Cardiac muscle cell (in vitro differentiated cells and primary cell): ENCODE data around the gene RAB36. TPM values are rescaled to one million over a fixed set of nuclear protein-coding genes. Genes with fewer than 3 reads are reported as not detected.
A peak's percentile ranks its signal among the peaks of the same experiment; 100 is the strongest.

Experiments
- DNase-seq, 2 donors: peaks; one replicate each; pipeline versions ENCODE4 v3.0.0 to v3.0.0-alpha.2; 2010 to 2017; ENCODE audit warnings: low read depth in 1 of 2, low spot score in 1 of 2
- H3K27ac ChIP-seq: fragments of 200-600 bp; sonication (generic); 2 replicates; pipeline ENCODE4 v1.5.1; 2016
- H3K27me3 ChIP-seq: fragments of 200-600 bp; sonication (generic); 2 replicates; pipeline ENCODE4 v1.6.0; 2016; ENCODE audit warnings: control low read depth
- H3K36me3 ChIP-seq: fragments of 200-600 bp; sonication (generic); 2 replicates; pipeline ENCODE4 v1.5.1; 2016; ENCODE audit warnings: control low read depth
- H3K4me1 ChIP-seq: fragments of 200-600 bp; sonication (generic); 2 replicates; pipeline ENCODE4 v1.8.1; 2017; ENCODE audit warnings: low read depth, mild to moderate bottlenecking, mixed run types
- H3K4me3 ChIP-seq: fragments of 200-600 bp; sonication (generic); 2 replicates; pipeline ENCODE4 v1.5.1; 2016; ENCODE audit warnings: mild to moderate bottlenecking
- H3K9me3 ChIP-seq: fragments of 200-600 bp; sonication (generic); 2 replicates; pipeline ENCODE4 v1.5.1; 2017; ENCODE audit warnings: low read depth, mild to moderate bottlenecking, control low read depth
- polyA plus RNA-seq: library from polyadenylated mRNA; unstranded; fragments of >200 nt; fragmentation: Nextera tagmentation; extraction: Ambion mirVana; gene quantifications from 2 replicates; pipeline ENCODE4 v1.2.1, GENCODE V29; 2016
- total RNA-seq: library from RNA; depleted of rRNA; stranded (reverse); fragments of >200 nt; gene quantifications from 2 replicates; pipeline ENCODE4 v1.2.3, GENCODE V29; 2016
- TF ChIP-seq, protein P1 (sequence below): IDR thresholded peaks from 2 replicates; pipeline ENCODE4 v1.5.1; 2012; ENCODE audit warnings: low read depth, mild to moderate bottlenecking, low read length

Gene RAB36
- total and polyA plus RNA-seq, 2 experiments from 2014 or later, result 2.9 to 6.7 TPM

DNA sequence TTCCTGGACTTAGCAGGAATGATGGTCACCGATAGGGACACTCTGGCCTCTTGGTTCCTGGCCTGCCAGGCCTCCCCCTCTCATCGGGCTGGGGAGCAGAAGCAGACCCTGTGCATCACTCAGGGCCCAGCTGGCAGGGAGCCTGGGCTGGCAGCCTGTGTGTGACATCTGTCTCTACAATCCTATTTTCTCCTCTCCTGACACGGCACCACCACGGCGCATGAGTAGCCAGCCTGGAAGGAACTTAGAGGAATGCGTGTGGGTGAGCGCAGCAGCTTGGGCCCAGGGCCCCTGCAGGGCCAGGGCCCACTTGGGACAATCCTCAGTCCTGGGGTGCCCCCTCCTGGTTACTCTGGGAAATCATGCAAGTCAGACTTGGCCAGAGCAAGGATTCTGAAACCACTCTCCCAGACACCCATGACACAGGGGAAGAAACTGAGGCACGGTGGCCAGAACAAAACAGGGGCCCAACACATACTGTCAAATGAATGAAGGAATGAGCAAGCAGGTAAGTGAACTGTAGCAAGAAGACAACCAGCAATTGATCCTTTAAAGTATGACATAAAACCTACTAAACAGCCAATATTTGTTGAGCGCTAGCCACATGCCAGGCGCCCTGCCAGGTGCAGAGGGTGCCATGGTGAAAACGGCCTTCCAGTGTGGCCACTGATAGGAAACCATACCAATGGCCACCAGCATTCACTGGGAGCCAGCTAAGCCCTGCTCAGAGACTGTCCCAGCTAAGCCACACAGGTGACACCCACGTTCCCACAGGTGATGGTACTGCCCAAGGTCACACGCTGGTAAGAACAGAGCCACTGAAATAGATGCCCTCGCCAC, 16.8 kb upstream of the RAB36 start:
- H3K4me1 ChIP-seq, result no peaks in the 10 kb centered on the region
- DNase-seq, result peak; percentile 78 to 88
- H3K27ac ChIP-seq, result no peak overlapping the region
- no peaks in the 10 kb centered on the region for H3K27me3 ChIP-seq
- TF ChIP-seq, protein P1, sequence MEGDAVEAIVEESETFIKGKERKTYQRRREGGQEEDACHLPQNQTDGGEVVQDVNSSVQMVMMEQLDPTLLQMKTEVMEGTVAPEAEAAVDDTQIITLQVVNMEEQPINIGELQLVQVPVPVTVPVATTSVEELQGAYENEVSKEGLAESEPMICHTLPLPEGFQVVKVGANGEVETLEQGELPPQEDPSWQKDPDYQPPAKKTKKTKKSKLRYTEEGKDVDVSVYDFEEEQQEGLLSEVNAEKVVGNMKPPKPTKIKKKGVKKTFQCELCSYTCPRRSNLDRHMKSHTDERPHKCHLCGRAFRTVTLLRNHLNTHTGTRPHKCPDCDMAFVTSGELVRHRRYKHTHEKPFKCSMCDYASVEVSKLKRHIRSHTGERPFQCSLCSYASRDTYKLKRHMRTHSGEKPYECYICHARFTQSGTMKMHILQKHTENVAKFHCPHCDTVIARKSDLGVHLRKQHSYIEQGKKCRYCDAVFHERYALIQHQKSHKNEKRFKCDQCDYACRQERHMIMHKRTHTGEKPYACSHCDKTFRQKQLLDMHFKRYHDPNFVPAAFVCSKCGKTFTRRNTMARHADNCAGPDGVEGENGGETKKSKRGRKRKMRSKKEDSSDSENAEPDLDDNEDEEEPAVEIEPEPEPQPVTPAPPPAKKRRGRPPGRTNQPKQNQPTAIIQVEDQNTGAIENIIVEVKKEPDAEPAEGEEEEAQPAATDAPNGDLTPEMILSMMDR, result peak; percentile 78
- H3K9me3 ChIP-seq, result no peaks in the 10 kb centered on the region
- no peak overlapping the region for H3K4me3 ChIP-seq
- no peaks in the 10 kb centered on the region for H3K36me3 ChIP-seq

DNA sequence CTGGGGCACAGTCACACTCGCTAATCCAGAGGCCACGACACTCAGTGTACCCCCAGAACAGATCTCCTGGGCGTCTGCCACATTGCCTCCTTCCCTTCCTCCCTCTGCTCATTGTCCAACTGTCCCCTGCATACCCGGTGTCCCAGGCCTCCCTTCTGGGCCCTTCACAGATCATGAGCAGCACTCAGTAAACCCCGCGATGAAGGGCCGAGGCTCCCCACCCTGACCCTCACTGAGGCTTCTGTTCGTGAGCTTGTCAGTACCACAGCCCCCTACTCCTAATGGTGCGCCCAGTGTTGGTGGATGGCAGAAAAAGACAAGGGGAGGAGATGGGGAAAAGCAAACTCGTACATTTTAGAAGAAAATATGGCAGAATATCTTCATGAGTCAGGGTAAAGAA, 16.1 kb upstream of the RAB36 start:
- Histone ChIP-seq H3K9me3 (no peaks in the 10 kb centered on the region), H3K4me1 (no peaks in the 10 kb centered on the region), H3K27me3 (no peaks in the 10 kb centered on the region), H3K27ac (no peak overlapping the region), H3K4me3 (no peak overlapping the region), H3K36me3 (no peaks in the 10 kb centered on the region)
- DNase-seq, result no peak
- TF ChIP-seq, protein P1, result no peak

DNA sequence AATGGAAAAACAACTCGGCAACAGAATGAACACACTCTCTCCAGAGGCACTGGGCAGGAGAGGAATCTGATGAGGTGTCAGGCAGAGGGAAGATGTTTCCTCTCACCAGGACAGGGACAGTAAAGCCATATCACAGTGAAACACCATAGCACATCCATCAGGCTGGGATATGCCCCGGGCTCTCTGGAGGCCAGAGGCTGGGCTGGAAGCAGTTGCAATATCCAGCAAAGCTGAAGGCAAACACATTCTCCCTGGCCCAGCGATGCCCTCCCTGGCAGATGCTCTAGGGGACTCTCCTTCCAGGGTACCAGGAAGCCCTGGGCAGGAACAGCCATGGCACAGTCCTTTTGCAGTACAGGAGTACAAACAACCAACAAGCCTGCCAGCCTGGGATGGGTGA, 14.6 kb upstream of the RAB36 start:
- no peaks in the 10 kb centered on the region for H3K36me3 ChIP-seq
- DNase-seq, result no peak
- no peaks in the 10 kb centered on the region for H3K9me3 ChIP-seq

DNA sequence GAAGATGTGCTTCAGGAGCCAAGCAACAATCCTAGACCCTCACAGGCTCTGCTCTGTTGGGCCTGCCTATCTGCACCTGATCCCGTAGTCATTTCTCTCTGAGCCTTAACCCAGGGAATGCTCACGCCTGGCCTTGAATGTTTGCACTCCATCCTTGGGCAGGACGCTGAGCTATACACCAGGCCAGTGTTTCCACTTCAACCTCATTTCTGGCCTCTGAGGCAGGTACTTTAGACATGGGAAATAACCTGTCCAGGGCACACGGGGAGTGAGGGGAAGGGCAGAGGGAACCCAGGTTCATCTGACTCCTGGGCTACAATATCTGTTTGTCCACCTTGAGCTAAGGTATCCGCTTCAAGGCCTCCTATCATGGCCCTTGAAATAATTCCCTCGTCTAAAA, 13.3 kb upstream of the RAB36 start:
- Histone ChIP-seq H3K4me3 (no peak overlapping the region), H3K27me3 (no peaks in the 10 kb centered on the region), H3K36me3 (no peaks in the 10 kb centered on the region), H3K9me3 (no peaks in the 10 kb centered on the region), H3K4me1 (no peaks in the 10 kb centered on the region), H3K27ac (no peak overlapping the region)
- DNase-seq, result no peak
- TF ChIP-seq, protein P1, result no peak

More for the DNA sequence above, 14.6 kb upstream of the RAB36 start:
- Histone ChIP-seq H3K27ac (no peak overlapping the region), H3K4me1 (no peaks in the 10 kb centered on the region), H3K27me3 (no peaks in the 10 kb centered on the region), H3K4me3 (no peak overlapping the region)
- TF ChIP-seq, protein P1, result no peak

DNA sequence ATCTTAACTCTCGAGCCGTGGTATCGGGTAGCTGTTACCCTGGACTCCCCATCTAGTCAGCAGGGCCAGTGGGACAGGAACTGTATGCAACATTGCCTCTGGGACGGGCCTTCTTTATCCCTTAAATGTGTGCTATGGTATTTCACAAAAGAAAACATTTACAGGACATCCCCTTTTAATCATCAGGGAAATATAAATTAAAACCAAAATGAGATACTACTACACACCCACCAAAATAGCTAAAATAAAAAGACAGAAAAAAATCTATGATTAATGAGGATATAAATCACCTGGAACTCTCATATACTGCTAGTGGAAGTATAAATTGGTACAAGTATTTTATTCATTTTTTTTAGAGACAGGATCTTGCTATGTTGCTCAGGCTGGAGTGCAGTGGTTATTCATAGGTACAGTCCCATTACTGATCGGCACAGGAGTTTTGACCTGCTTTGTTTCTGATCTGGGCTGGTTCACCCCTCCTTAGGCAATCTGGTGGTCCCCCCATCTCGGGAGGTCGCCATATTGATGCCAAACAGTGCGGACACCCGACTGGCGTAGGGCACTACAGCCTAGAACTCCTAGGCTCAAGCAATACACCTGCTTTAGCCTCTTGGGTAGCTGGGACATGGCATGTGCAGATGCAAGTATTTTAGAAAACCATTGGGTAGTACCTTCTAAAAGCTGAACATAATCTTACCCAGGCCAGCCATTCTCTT, 12.7 kb upstream of the RAB36 start:
- no peaks in the 10 kb centered on the region for H3K9me3 ChIP-seq
- H3K4me1 ChIP-seq, result no peaks in the 10 kb centered on the region
- DNase-seq, result no peak
- H3K36me3 ChIP-seq, result no peaks in the 10 kb centered on the region
- no peak overlapping the region for H3K4me3 ChIP-seq
- H3K27ac ChIP-seq, result no peak overlapping the region
- TF ChIP-seq, protein P1, result no peak
- H3K27me3 ChIP-seq, result no peaks in the 10 kb centered on the region
